Right lobe of liver (tissue), 6 donors: Measurements from ENCODE around the gene PSMB7. TPM values are rescaled to one million over a fixed set of nuclear protein-coding genes. Genes with fewer than 3 reads are reported as not detected.

Experiments used
- ATAC-seq, 4 donors: fragments of 200-7000 bp; cut with Tn5 transposase; one replicate each; pipeline ENCODE4 v1.9.1; 2020; ENCODE audit warnings: mild to moderate bottlenecking in 4 of 4, moderate library complexity in 4 of 4
- DNase-seq, 3 donors: peaks; one replicate each; pipeline ENCODE4 v3.0.0-alpha.2; 2020
- H3K27ac ChIP-seq, 3 donors: fragments of 200-600 bp; one replicate each; pipeline ENCODE4 v1.8.0; 2022
- H3K27me3 ChIP-seq, 2 donors: fragments of 200-600 bp; one replicate each; pipeline ENCODE4 v1.8.0; 2022
- H3K36me3 ChIP-seq, 4 donors: fragments of 200-600 bp; sonication (generic) in 1 of 4; one replicate each; pipeline versions ENCODE4 v1.5.1 to v1.8.0; 2017 to 2022; ENCODE audit warnings: control low read depth in 1 of 4
- H3K4me1 ChIP-seq, 4 donors: fragments of 200-600 bp; sonication (generic) in 1 of 4; one replicate each; pipeline versions ENCODE4 v1.5.1 to v1.8.0; 2017 to 2022; ENCODE audit warnings: control low read depth in 1 of 4
- H3K4me3 ChIP-seq, 3 donors: fragments of 200-600 bp; one replicate each; pipeline ENCODE4 v1.8.0; 2022
- H3K9me3 ChIP-seq, 4 donors: fragments of 200-600 bp; sonication (generic) in 1 of 4; one replicate each; pipeline versions ENCODE4 v1.5.1 to v1.8.0; 2017 to 2022; ENCODE audit warnings: control low read depth in 1 of 4
- CTCF ChIP-seq, 4 donors: fragments of 200-600 bp in 3 of 4; fragments of 450-650 bp in 1 of 4; IDR thresholded peaks; one replicate each; pipeline versions ENCODE4 v1.5.1 to v1.8.0; 2016 to 2022; ENCODE audit warnings: antibody characterized with exemption in 4 of 4, mild to moderate bottlenecking in 2 of 4
- POLR2A ChIP-seq: fragments of 450-650 bp; IDR thresholded peaks from one replicate; pipeline ENCODE4 v1.6.1; 2017; ENCODE audit warnings: antibody characterized with exemption, mild to moderate bottlenecking
- WGBS: methylation state at CpG from one replicate; pipeline ENCODE4 v1.1.6; 2018; ENCODE audit warnings: low coverage, low lambda C conversion rate; ENCODE audit not compliant: insufficient coverage; ENCODE audit errors: missing lambda C conversion rate; 5-methylcytosine and 5-hydroxymethylcytosine counted together
- intact Hi-C, 2 donors: fragments of 100-400 bp; cut with DNase I; formaldehyde crosslinking; loops; one replicate each; pipeline versions ENCODE4 v1.11.2 to v1.14.1; 2022
- total RNA-seq, 6 experiments: library from RNA; depleted of rRNA in 2 of 6; stranded (reverse); fragments of >200 nt in 2 of 6; fragmentation: NEBNext Ultra II Directional in 3 of 6; extraction: Animal tissue kit (Norgen Biotek cat#: 25700) in 3 of 6; gene quantifications; one replicate each; pipeline versions ENCODE4 v1.1.0 to v1.2.4, GENCODE V29; 2016 to 2023
- donor health status: DM: no; HTN: yes; CAD: no.
- donor health status: DM: no; HTN: no; CAD: no.
- donor health status: DM: no; HTN: no; CAD: no.
- donor health status: DM: no; HTN: yes; CAD: no.
- donor health status: DM: no; HTN: yes; CAD: no.

Gene PSMB7
- total RNA-seq, 6 experiments from 2014 or later = 76.4 to 196 (median 96.8) TPM

- DNase-seq = no peak
- Histone ChIP-seq H3K4me3 (no peak overlapping the region), H3K4me1 (peaks cover 0 to 9% (median 2%) of the 10 kb centered on the region in 4 donors), H3K36me3 (peaks cover 0 to 85% (median 46%) of the 10 kb centered on the region in 4 donors), H3K9me3 (no peaks in the 10 kb centered on the region), H3K27me3 (no peaks in the 10 kb centered on the region), H3K27ac (no peak overlapping the region)
- TF ChIP-seq CTCF (IDR thresholded peaks at IDR 0.05) (no peak), POLR2A (no peak)
- no peak for ATAC-seq
- 100% methylated on average over 3 of the region's 8 CpGs for WGBS
- intact Hi-C loops = no loop called here
Measured at GRCh38 chr9:124349267-124349666, 66.0 kb downstream of the PSMB7 start.

GRCh38 chr9:124348831-124349230, 66.4 kb downstream of the PSMB7 start:
- intact Hi-C loops = no loop called here
- Histone ChIP-seq H3K27me3 (no peaks in the 10 kb centered on the region), H3K4me3 (no peak overlapping the region), H3K9me3 (no peaks in the 10 kb centered on the region), H3K4me1 (peaks cover 0 to 9% (median 2%) of the 10 kb centered on the region in 4 donors), H3K27ac (no peak overlapping the region), H3K36me3 (peaks cover 0 to 88% (median 44%) of the 10 kb centered on the region in 4 donors)
- 88% methylated on average over 3 of the region's 12 CpGs for WGBS
- TF ChIP-seq POLR2A (no peak), CTCF (IDR thresholded peaks at IDR 0.05) (no peak)
- ATAC-seq (peak in 1 of 4 donors; percentile 1), DNase-seq (peak in 1 of 3 donors; percentile 48)

GRCh38 chr9:124348363-124348762, 66.9 kb downstream of the PSMB7 start:
- peaks cover 0 to 84% (median 42%) of the 10 kb centered on the region in 4 donors for H3K36me3 ChIP-seq
- ATAC-seq (no peak), DNase-seq (no peak)
- TF ChIP-seq POLR2A (no peak), CTCF (IDR thresholded peaks at IDR 0.05) (no peak)
- 100% methylated on average over 2 of the region's 3 CpGs for WGBS
- H3K27ac ChIP-seq = no peak overlapping the region
- H3K27me3 ChIP-seq = no peaks in the 10 kb centered on the region
- intact Hi-C loops = no loop called here
- H3K4me1 ChIP-seq = peaks cover 0 to 9% (median 2%) of the 10 kb centered on the region in 4 donors
- no peak overlapping the region for H3K4me3 ChIP-seq
- H3K9me3 ChIP-seq = no peaks in the 10 kb centered on the region

GRCh38 chr9:124347968-124348358, 67.3 kb downstream of the PSMB7 start:
- ATAC-seq (no peak), DNase-seq (peak in 1 of 3 donors; percentile 50)
- H3K4me1 ChIP-seq = peaks cover 0 to 9% (median 2%) of the 10 kb centered on the region in 4 donors
- no peak overlapping the region for H3K27ac ChIP-seq
- peaks cover 0 to 80% (median 38%) of the 10 kb centered on the region in 4 donors for H3K36me3 ChIP-seq
- WGBS = 96% methylated on average over 4 of the region's 8 CpGs
- H3K9me3 ChIP-seq = no peaks in the 10 kb centered on the region
- no peaks in the 10 kb centered on the region for H3K27me3 ChIP-seq
- intact Hi-C loops = no loop called here
- TF ChIP-seq POLR2A (no peak), CTCF (IDR thresholded peaks at IDR 0.05) (no peak)
- no peak overlapping the region for H3K4me3 ChIP-seq
